NCI-H1694 treated with DMSO at 0.1 percent for 48 hours (cell line): ENCODE data around the gene LRRC51.

Experiments used
- DNase-seq: peaks from one replicate; lab custom pipeline; 2025; lab: John Stamatoyannopoulos, UW

Gene LRRC51

DNA sequence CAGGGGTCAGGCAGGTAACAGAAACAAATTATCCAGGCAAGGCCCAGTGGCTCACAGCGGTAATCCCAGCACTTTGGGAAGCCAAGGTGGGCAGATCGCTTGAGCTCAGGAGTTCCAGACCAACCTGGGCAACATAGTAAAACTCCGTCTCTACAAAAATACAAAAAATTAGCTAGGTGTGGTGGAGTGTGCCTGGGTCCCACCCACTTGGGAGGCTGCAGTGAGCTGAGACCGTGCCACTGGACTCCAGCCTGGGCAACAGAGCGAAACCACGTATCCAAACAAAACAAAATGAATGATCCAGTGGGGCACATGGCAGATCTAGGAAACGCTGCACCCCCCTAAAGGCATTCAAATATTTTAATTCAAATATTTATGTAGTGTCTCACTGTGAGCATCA is 10.2 kb upstream of the LRRC51 start:
- no peak for DNase-seq

GRCh38 chr11:72072348-72072747 is 8.3 kb upstream of the LRRC51 start:
- DNase-seq: no peak

GRCh38 chr11:72075109-72075508 is 5.5 kb upstream of the LRRC51 start:
- no peak for DNase-seq

GRCh38 chr11:72075756-72076155 is 4.9 kb upstream of the LRRC51 start:
- no peak for DNase-seq

- no peak for DNase-seq
Observed at GRCh38 chr11:72078477-72078876, 2.2 kb upstream of the LRRC51 start.

DNA sequence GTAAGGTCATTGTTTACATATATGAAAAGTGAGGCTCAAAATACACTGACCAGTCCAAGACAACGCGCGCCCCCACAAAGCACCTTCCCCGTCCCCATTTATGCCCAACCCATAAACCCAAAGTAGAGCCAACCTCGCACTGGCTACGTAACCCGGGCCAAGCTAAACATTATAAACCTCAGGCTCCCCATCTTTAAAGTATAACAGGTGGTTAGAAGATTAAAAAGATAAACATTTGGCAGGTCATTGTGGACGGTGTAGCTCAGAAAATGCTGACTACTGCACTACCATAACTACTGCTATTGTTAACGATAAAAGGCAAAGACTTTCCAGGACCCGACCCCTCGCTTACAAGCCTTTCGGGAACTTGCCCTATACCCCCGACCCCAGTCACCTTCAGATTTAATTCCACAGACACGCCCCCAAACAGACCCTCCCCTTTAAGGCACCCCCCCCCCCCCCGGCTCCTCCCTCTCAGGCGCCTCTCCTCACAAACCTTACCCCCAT is 778 bp upstream of the LRRC51 start:
- no peak for DNase-seq

DNA sequence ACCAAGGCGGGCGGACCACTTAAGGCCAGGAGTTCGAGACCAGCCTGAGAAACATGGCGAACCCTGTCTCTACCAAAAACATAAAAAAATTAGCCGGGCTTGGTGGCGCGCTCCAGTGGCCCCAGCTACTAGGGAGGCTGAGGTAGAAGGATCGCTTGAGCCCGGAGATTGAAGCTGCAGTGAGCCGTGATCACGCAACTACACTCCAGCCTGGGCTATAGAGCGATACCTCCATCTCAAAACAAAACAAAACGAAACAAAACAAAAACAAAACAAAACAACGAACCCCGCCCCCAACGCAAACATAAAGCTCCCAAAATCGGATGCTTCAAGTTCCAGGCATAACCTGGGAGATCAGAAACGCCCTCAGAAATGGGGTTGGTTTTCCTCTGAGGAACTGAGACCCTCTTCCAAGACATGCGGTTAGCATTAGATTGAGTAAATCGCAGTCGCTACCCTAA is 564 bp downstream of the LRRC51 start:
- DNase-seq: no peak

GRCh38 chr11:72081821-72082453 is 1.3 kb downstream of the LRRC51 start:
- DNase-seq: no peak

DNA sequence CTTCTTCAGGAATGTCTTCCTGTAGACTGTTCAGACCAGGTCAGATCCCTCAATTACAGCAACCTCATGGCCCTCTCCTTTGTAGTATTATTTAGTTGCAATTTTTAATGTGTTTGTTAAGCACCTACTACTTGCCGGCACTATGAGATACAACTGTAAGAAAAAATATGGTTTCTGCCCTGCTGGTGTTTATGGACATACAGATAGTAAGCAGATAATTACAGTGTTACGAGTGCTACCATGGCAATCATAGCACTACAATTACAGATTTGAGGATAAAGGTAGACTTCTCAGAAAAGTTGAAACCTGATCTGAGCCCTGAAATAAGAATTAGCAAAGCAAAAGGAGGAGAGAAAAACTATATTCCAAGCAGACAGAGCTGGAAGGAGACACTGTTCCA is 2.8 kb downstream of the LRRC51 start:
- no peak for DNase-seq

- DNase-seq: peak; percentile 62
Observed at GRCh38 chr11:72084076-72084475, 3.4 kb downstream of the LRRC51 start.

DNA sequence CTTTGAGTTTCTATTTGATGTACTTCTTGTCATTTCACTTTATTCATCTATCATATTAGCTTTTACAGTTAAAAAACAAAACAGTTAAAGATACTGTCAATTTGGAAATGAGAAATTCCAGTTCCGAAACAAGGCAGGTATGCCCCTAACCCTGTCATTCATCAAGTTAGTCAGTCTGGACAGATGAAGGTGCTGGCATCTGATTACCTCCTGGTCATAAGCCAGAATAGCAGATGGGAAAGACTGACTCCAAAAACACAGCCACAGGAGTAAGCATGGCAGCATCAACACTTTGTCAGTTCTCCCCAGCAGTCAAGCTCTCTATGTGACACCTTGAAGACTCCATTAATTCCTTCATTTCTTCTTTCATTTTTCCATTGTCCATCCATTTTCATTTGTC is 4.3 kb downstream of the LRRC51 start:
- DNase-seq: peak; percentile 74

GRCh38 chr11:72085621-72086351 is 5.1 kb downstream of the LRRC51 start:
- DNase-seq: peak; percentile 32

DNA sequence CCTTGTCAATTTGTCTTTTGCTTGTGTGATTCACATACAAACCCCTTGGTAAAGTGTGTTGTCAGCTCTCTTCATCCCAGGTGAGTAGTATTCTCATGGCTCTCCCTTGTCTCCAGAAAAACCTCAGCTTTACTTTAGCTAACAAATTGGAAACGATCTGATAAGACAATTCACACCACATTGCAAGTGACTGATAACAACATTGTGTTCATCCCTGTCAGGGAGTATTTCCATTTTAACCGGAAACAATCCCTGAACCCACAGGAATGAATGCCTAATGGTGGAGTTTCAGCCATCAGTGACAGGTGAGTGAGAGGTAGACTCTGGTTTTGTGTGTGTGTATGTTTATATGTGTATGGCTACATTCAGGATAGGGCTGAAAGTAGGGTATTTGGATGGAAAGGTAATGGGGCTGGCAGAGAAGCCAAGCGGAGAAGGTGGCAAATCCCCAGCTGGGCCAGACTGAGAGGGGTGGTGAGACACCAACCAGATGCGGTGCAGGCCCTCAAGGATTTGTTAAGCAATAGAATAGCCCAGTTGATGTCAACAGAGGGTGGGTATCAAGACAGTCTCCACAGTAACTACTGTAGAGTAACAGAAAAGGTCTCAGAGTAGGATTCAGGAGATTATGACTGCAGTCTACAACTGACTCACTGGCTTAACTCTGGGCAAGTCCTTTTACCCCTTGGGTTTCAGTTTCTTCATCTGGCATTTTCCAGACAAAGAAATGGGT is 7.6 kb downstream of the LRRC51 start:
- no peak for DNase-seq

DNA sequence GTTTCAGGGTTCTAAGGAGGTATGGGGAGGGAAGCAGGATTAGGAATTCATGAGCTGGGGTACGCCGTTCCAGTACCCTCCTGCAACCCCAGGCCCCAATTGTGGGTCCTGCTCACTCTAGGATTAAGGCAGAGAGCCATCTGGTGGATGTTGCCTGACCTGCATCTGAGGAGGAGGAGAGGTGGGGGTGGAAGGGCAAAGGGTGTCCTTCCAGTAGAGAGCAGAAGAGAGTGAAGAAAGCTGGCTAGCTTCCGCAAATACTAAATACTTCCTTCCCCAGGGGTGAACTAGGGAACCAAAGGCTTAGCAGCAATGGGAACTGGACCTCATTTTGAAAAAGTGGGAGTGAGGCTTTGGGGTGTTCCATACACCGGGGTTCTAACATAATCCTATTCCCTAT is 10.6 kb downstream of the LRRC51 start:
- DNase-seq: peak; percentile 66

- DNase-seq: no peak
Observed at GRCh38 chr11:72098741-72099140, 18.1 kb downstream of the LRRC51 start.

GRCh38 chr11:72100009-72100408 is 19.4 kb downstream of the LRRC51 start:
- no peak for DNase-seq

DNA sequence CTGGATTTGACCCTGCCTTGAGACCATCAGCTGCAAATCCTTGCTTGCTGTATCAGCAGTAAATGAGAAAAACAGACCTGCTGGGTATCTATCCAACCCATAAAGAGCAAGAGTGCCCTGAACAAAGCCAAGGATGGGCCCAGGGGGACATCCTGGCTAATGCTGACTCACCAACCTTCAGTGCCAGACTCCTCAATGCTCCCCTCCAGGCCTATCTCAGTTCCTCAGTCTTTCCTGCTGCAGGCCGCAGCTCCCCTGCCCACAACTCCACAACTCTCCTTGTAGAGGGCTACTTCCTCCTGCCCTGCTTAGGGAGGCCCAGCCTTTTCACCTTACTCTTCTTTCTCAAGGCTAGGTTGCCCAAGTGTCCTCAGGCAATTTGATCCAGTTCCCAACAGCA is 19.8 kb downstream of the LRRC51 start:
- no peak for DNase-seq

DNA sequence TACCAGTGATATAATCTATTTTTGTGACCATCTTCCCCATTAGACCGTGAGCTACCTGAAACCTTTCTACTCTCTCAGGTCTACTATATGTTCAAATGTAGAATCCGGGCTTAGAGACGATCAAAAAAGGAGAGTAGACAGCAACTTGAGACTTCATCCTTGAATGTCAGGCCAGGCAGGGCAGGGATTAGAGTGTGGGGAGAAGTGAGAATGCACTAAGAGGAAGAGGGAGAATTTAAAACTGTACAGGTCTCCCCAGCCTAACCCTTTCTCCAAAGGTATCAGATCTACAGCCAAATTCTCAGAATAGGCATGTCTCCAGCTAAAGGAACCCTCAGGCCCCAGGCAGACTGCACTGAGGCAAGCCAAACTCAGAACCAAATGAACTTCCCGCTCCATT is 21.5 kb downstream of the LRRC51 start:
- DNase-seq: no peak

GRCh38 chr11:72102631-72102945 is 21.9 kb downstream of the LRRC51 start:
- no peak for DNase-seq

DNA sequence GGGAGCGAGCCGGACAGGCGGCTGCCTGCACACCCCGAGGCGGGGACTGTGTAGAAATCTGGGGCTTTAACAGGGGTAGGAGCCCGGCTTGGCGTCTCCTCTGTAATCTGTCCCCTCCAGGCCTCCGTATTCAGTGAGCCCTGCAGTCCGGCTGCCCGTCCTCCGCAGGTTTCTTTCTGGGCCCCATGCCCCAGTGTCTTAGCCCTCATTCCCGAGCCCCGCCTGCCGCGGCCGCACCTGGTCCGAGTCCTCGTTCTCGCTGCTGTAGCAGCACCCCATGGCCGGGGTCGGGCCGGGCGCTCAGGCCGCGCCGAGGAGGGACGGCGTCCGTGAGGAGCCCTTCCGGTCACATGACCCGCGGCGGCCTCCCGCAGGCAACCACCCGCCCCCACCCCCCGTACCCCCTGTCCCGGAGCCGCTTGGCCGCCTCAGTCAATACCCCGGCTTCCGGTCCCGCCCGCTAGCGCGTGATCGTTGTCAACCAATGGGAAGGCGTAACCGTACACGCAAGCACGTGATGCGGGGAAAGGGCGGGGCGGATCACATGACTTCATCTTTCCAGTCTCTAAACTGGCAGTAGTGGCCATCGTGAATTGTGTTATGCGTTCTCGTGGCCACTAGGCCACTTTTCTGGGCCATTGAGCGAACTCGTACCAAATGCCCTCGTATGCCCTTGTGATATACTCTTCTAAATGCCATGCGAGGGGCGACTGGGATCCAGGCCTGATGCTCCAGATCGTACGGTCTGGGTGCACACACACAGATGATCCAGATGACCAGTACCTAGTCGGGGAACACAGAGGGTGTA is 22.5 kb downstream of the LRRC51 start, which contains the start of gene LAMTOR1:
LAMTOR1 (minus strand) TSS at position 352 of the 808 bp plus-strand sequence; CDS start at position 279, 73 bp downstream.
- DNase-seq: peak; percentile 93

DNA sequence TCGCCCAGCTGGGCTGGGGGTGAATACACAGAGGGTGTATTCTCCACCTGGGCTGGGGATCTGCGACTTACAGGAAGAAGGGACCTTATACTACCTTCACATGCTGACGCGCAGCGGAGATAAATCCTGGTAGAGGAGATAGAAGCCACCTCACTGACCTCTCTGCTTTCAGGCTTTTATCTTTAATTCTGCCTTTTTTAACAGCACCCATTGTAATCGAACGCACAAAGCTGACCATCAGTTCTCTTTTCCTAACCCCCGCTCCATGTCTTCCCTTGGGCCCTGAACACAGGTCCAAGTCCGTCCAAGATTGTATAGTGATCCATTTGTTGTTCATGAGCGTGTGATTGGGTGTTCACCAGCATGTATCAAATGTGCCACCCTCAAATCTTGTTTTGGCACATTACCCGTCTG is 23.1 kb downstream of the LRRC51 start:
- DNase-seq: no peak

GRCh38 chr11:72105888-72106287 is 25.2 kb downstream of the LRRC51 start, which contains the start of gene TOMT:
Gene TOMT, plus strand, starts transcription at chr11:72105924. Its CDS starts 28 bp downstream, at chr11:72105952.
- no peak for DNase-seq
